BJ (cell line): ENCODE measurements around the gene PRSS8. TPM values are rescaled to one million over a fixed set of nuclear protein-coding genes. Genes with fewer than 3 reads are reported as not detected.

Experiments used
- CTCF ChIA-PET: fragments of 350-600 bp; formaldehyde crosslinking; extraction: SDS; loops from one replicate; lab custom pipeline; 2021; ENCODE audit warnings: antibody characterized with exemption, inconsistent platforms; lab: Yijun Ruan, JAX
- POLR2A ChIA-PET: fragments of 300-600 bp; sonication (Branson Sonifier 250); formaldehyde crosslinking; extraction: SDS; loops from one replicate; lab custom pipeline; 2021; ENCODE audit warnings: antibody characterized with exemption; lab: Charles Lee
- DNase-seq: peaks from one replicate; pipeline ENCODE4 v3.0.0-alpha.2; 2011; ENCODE audit warnings: low read depth
- H3K27me3 ChIP-seq: 2 replicates; pipeline ENCODE4 v1.6.0; 2011; ENCODE audit warnings: low read length; ENCODE audit not compliant: control insufficient read depth, insufficient read depth
- H3K36me3 ChIP-seq: 2 replicates; pipeline ENCODE4 v1.5.1; 2011; ENCODE audit warnings: low read length; ENCODE audit not compliant: control insufficient read depth, insufficient read depth
- H3K4me3 ChIP-seq: 2 replicates; pipeline ENCODE4 v1.5.1; 2011; ENCODE audit warnings: low read depth, mild to moderate bottlenecking, control low read depth, low read length
- CTCF ChIP-seq: IDR thresholded peaks from 2 replicates; pipeline ENCODE4 v1.5.1; 2011; ENCODE audit warnings: low read depth, mild to moderate bottlenecking, control low read depth, inconsistent platforms, low read length, moderate library complexity; ENCODE audit not compliant: insufficient read depth
- polyA plus RNA-seq: library from polyadenylated mRNA; depleted of rRNA; stranded (reverse); fragments of >200 nt; gene quantifications from 2 replicates; pipeline ENCODE4 v1.2.3, GENCODE V29; 2011

Gene PRSS8
- polyA plus RNA-seq, 1 experiment, result not detected

GRCh38 chr16:31130336-31130891, 5.1 kb downstream of the PRSS8 start:
- ChIA-PET POLR2A (no interaction called here), CTCF (interaction anchor here (2.9 kb wide), 1 partner anchor 12 kb away, joined by 12 read pairs; no protein-coding TSS in a partner anchor)
- TF ChIP-seq CTCF, result no peak
- peaks cover 6% of the 10 kb centered on the region for H3K36me3 ChIP-seq
- H3K4me3 ChIP-seq, result no peak overlapping the region
- no peaks in the 10 kb centered on the region for H3K27me3 ChIP-seq
- DNase-seq, result no peak

- no peak for DNase-seq
- Histone ChIP-seq H3K27me3 (no peaks in the 10 kb centered on the region), H3K4me3 (no peak overlapping the region), H3K36me3 (peaks cover 6% of the 10 kb centered on the region)
- ChIA-PET POLR2A (interaction anchor here (0.7 kb wide), 1 partner anchor 51 kb away, joined by 4 read pairs; no protein-coding TSS in a partner anchor), CTCF (no interaction called here)
- TF ChIP-seq CTCF, result no peak
These were observed 5.8 kb downstream of the PRSS8 start for GRCh38 chr16:31129568-31130335.

GRCh38 chr16:31128711-31129567, 6.6 kb downstream of the PRSS8 start:
- peaks cover 6% of the 10 kb centered on the region for H3K36me3 ChIP-seq
- no peak for DNase-seq
- ChIA-PET CTCF (no interaction called here), POLR2A (interaction anchor here (0.7 kb wide), 1 partner anchor 52 kb away, joined by 4 read pairs; no protein-coding TSS in a partner anchor)
- H3K4me3 ChIP-seq, result no peak overlapping the region
- no peak for TF ChIP-seq CTCF
- H3K27me3 ChIP-seq, result no peaks in the 10 kb centered on the region

GRCh38 chr16:31127182-31127581, 8.3 kb downstream of the PRSS8 start:
- H3K27me3 ChIP-seq, result no peaks in the 10 kb centered on the region
- ChIA-PET POLR2A (no interaction called here), CTCF (interaction anchor here (0.6 to 1.2 kb wide), 3 partner anchors 10 to 316 kb away, joined by 3 read pairs; partner anchors contain the start of genes KAT8 and ZNF843)
- peaks cover 6% of the 10 kb centered on the region for H3K36me3 ChIP-seq
- DNase-seq, result no peak
- H3K4me3 ChIP-seq, result no peak overlapping the region
- TF ChIP-seq CTCF, result no peak

GRCh38 chr16:31125844-31126243, 9.7 kb downstream of the PRSS8 start:
- Histone ChIP-seq H3K4me3 (no peak overlapping the region), H3K27me3 (no peaks in the 10 kb centered on the region), H3K36me3 (peaks cover 9% of the 10 kb centered on the region)
- ChIA-PET POLR2A (no interaction called here), CTCF (no interaction called here)
- no peak for TF ChIP-seq CTCF
- no peak for DNase-seq
